Skeletal muscle tissue (tissue), 4 donors: ENCODE results near the gene FBXL7. TPM values are rescaled to one million over a fixed set of nuclear protein-coding genes. Genes with fewer than 3 reads are reported as not detected.

Experiments
- H3K27ac ChIP-seq: one replicate; pipeline ENCODE4 v1.7.0; 2013; ENCODE audit warnings: mild to moderate bottlenecking, low read depth, low read length, inconsistent platforms
- H3K27me3 ChIP-seq, 3 donors: one replicate each; pipeline ENCODE4 v1.7.0; 2013; ENCODE audit warnings: low read length in 3 of 3; ENCODE audit not compliant: control insufficient read depth in 3 of 3, insufficient read depth in 3 of 3
- H3K36me3 ChIP-seq, 3 donors: one replicate each; pipeline ENCODE4 v1.7.0; 2013; ENCODE audit warnings: low read length in 3 of 3; ENCODE audit not compliant: control insufficient read depth in 3 of 3, insufficient read depth in 3 of 3
- H3K4me1 ChIP-seq, 3 donors: one replicate each; pipeline ENCODE4 v1.7.0; 2013; ENCODE audit warnings: low read length in 3 of 3, mild to moderate bottlenecking in 3 of 3; ENCODE audit not compliant: control insufficient read depth in 3 of 3, insufficient read depth in 3 of 3
- H3K4me3 ChIP-seq, 3 donors: one replicate each; pipeline ENCODE4 v1.7.0; 2013; ENCODE audit warnings: low read length in 3 of 3
- H3K9ac ChIP-seq, 3 donors: one replicate each; pipeline ENCODE4 v1.7.0; 2013; ENCODE audit warnings: low read length in 3 of 3, mild to moderate bottlenecking in 3 of 3, moderate library complexity in 2 of 3, low read depth in 1 of 3
- H3K9me3 ChIP-seq, 3 donors: one replicate each; pipeline ENCODE4 v1.7.0; 2013; ENCODE audit warnings: low read length in 3 of 3; ENCODE audit not compliant: control insufficient read depth in 3 of 3
- total RNA-seq: library from RNA; depleted of rRNA; stranded (reverse); fragments of >200 nt; gene quantifications from one replicate; pipeline ENCODE4 v1.2.3, GENCODE V29; 2014
- donor health status: Osteomylitis.

FBXL7 gene
- total RNA-seq, 1 donor from 2014 or later: 3.7 TPM

DNA sequence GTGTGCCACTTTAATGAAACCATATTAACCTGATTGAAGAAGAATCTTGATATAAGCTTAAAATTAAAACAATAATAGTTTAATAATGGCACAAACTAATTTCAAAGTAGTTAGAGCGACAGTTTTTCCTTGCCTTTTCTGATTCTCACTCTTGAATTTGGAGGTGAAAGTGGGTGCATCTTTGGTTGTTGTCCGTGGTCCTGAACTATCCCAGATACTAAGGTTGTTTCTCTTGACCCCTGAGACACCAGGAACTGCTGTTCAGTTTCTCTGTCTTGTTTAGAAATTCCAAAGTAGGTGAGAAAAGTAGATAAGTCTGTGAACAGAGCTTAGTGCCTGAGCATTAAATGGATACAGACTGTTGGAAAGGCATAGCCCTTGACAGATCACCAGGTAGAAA lies 274.7 kb downstream of the FBXL7 start:
- H3K27ac ChIP-seq: no peak overlapping the region
- H3K9ac ChIP-seq: no peak overlapping the region
- H3K9me3 ChIP-seq: no peaks in the 10 kb centered on the region
- H3K27me3 ChIP-seq: no peaks in the 10 kb centered on the region
- no peak overlapping the region for H3K4me3 ChIP-seq
- H3K36me3 ChIP-seq: no peaks in the 10 kb centered on the region
- H3K4me1 ChIP-seq: no peaks in the 10 kb centered on the region

GRCh38 chr5:15776346-15776745 lies 276.4 kb downstream of the FBXL7 start:
- no peak overlapping the region for H3K9ac ChIP-seq
- no peaks in the 10 kb centered on the region for H3K36me3 ChIP-seq
- H3K9me3 ChIP-seq: no peaks in the 10 kb centered on the region
- H3K27me3 ChIP-seq: no peaks in the 10 kb centered on the region
- H3K27ac ChIP-seq: no peak overlapping the region
- no peak overlapping the region for H3K4me3 ChIP-seq
- no peaks in the 10 kb centered on the region for H3K4me1 ChIP-seq

DNA sequence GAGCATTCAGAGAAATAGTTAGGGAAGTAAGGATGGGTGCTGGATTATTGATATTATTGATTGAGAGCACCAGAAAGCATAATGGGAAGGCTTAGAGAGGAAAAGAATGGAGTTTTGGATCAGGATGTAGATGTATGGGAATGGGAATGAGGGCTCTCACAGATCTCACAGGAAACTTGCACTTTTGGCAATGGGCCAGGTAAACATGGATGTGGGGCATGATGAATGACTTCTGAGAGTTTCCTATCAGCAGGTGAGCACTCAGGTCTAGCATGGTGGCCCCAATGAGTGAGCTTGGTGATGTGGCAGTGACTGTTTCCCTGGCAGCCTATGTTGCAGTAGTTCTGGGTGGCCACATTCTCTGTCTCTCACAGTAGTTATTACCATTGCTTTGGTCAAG lies 283.8 kb downstream of the FBXL7 start:
- H3K4me1 ChIP-seq: peaks cover 0 to 3% (median 2%) of the 10 kb centered on the region in 3 donors
- no peak overlapping the region for H3K27ac ChIP-seq
- no peak overlapping the region for H3K4me3 ChIP-seq
- no peaks in the 10 kb centered on the region for H3K36me3 ChIP-seq
- H3K9ac ChIP-seq: no peak overlapping the region
- no peaks in the 10 kb centered on the region for H3K9me3 ChIP-seq
- no peaks in the 10 kb centered on the region for H3K27me3 ChIP-seq

DNA sequence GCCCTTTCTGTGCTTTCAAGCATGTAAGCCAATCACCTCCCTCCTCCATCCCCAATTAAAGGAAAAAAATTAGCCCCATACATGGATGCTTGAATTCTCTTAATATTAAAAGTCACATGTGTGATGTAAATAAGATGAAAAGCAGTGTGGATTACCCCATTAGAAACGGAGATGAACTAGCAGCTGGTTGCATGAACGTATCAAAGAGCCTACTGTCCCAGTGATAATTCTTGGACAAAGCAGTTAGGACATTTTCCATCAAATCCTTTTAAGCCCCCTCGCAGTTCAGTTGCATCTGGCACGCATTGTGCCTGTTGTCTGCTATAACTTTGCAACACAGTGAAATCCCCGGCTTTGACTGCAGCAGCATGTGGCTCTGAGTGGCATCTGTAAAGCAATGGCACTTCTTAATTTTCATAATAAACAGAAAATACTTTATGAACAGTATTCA lies 285.6 kb downstream of the FBXL7 start:
- Histone ChIP-seq H3K9me3 (no peaks in the 10 kb centered on the region), H3K36me3 (no peaks in the 10 kb centered on the region), H3K4me1 (peaks cover 0 to 3% (median 2%) of the 10 kb centered on the region in 3 donors), H3K4me3 (no peak overlapping the region), H3K27me3 (no peaks in the 10 kb centered on the region), H3K9ac (no peak overlapping the region), H3K27ac (no peak overlapping the region)

DNA sequence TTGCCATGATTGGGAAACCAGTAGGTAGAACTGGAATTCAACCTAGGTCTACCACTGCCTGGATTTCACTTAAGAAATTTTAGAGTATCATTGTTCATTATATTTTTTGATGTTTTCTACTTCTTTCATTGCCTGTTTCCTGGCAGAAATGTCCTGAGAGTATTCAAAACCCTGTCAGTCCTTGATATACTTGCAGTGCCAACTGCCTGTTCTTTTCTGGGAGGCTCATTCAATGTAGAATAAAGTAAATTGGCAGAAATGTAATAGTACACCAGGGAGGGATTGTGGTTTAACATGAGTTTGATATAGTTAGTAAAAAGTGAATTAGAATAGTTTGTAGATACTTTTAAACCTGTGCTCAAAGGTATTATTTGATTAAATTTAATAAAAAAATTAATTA lies 286.3 kb downstream of the FBXL7 start:
- Histone ChIP-seq H3K9ac (no peak overlapping the region), H3K27me3 (no peaks in the 10 kb centered on the region), H3K4me1 (peaks cover 0 to 3% (median 2%) of the 10 kb centered on the region in 3 donors), H3K27ac (no peak overlapping the region), H3K9me3 (no peaks in the 10 kb centered on the region), H3K36me3 (no peaks in the 10 kb centered on the region), H3K4me3 (no peak overlapping the region)

DNA sequence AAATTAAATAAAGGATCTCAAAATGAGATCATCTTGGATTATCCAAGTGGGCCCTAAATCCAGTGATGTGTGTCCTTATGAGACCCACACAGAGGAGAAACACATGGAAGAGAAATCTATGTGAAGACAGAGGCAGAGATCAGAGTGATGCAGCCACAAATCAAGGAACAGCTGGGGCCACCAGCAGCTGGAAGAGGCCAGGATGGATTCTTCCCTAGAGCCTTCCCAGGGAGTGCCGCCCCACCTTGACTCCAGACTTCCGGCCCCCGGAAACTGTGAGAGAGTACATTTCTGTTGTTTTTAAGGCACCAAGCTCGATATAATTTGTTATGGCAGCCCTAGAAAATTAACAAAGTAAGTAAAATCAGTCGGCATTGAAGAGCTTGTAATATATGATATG lies 286.9 kb downstream of the FBXL7 start:
- H3K36me3 ChIP-seq: no peaks in the 10 kb centered on the region
- no peaks in the 10 kb centered on the region for H3K9me3 ChIP-seq
- no peaks in the 10 kb centered on the region for H3K27me3 ChIP-seq
- no peak overlapping the region for H3K9ac ChIP-seq
- no peak overlapping the region for H3K4me3 ChIP-seq
- no peak overlapping the region for H3K27ac ChIP-seq
- H3K4me1 ChIP-seq: peaks cover 0 to 3% (median 2%) of the 10 kb centered on the region in 3 donors

GRCh38 chr5:15787681-15788080 lies 287.7 kb downstream of the FBXL7 start:
- no peak overlapping the region for H3K9ac ChIP-seq
- peaks cover 0 to 3% (median 2%) of the 10 kb centered on the region in 3 donors for H3K4me1 ChIP-seq
- H3K4me3 ChIP-seq: no peak overlapping the region
- H3K27ac ChIP-seq: no peak overlapping the region
- no peaks in the 10 kb centered on the region for H3K27me3 ChIP-seq
- H3K9me3 ChIP-seq: no peaks in the 10 kb centered on the region
- no peaks in the 10 kb centered on the region for H3K36me3 ChIP-seq

DNA sequence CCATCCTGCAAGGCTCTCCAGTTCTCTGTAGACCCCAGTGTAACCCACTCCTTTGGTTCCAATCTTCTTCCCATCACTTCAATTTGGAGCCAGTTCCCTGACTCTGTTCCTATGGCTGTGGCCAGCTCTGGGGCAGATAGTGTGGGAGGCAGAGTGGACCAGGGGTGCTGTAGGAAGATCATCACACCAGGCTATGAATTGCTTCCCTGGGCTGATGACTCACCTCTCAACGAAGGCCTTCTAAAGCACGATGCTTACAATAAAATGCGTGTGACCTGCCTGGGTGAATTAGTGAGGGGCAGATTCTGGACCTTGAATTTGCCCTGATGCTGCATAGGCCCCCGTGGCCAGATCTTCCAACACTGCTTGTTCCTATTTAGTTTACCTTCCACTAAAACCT lies 289.7 kb downstream of the FBXL7 start:
- Histone ChIP-seq H3K4me3 (no peak overlapping the region), H3K27ac (no peak overlapping the region), H3K27me3 (no peaks in the 10 kb centered on the region), H3K9ac (no peak overlapping the region), H3K9me3 (no peaks in the 10 kb centered on the region), H3K4me1 (peaks cover 2 to 4% (median 3%) of the 10 kb centered on the region in 3 donors), H3K36me3 (no peaks in the 10 kb centered on the region)

DNA sequence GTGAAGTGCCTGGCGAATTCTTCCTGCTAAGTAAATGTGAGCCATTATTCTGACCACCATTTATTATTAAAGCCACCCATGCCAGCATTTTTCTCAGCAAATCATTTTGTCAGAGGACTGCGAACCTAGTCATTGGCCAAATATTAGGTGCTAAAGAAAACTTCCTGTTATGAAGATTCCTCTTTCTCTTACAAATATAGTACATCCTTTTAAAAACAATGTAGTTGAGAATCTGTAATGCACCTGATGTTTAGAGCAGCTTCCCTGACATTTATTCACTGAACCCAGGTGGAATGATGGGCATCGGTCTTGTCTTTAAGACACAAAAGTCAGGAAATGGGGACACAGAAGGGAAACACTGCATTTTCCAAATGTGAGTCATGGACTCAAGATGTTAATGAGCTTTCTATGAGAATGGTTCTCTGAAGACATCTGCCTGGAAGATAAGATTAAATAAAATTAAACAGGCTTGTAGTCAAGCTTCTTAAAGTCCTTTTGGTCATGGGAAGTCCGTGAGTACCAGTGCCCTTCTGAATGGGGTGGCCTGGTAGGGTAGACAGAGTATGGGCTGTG lies 290.6 kb downstream of the FBXL7 start:
- Histone ChIP-seq H3K27me3 (no peaks in the 10 kb centered on the region), H3K9me3 (no peaks in the 10 kb centered on the region), H3K4me1 (peaks cover 2 to 4% (median 3%) of the 10 kb centered on the region in 3 donors), H3K4me3 (no peak overlapping the region), H3K9ac (no peak overlapping the region), H3K36me3 (no peaks in the 10 kb centered on the region), H3K27ac (no peak overlapping the region)

DNA sequence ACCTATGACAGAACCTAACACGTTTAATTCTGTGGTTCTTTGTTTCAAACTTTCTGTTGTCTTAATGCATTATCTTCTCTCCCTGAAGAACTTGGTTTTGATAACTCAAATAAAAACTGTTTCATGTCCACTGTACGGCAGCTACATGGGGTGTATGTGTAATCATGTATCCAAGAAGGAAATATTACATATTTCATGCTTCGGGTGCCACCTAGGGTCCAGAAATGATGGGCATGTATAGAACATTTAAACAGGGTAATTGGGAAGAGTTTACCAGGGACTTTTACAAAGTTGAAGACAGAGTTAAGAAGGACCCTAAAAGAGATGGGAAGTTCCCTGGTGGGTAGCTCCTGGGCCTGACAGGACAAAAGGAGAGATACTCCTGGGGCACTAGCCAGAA lies 291.3 kb downstream of the FBXL7 start:
- H3K36me3 ChIP-seq: no peaks in the 10 kb centered on the region
- H3K9ac ChIP-seq: no peak overlapping the region
- peaks cover 2 to 4% (median 3%) of the 10 kb centered on the region in 3 donors for H3K4me1 ChIP-seq
- H3K27ac ChIP-seq: no peak overlapping the region
- no peaks in the 10 kb centered on the region for H3K9me3 ChIP-seq
- no peak overlapping the region for H3K4me3 ChIP-seq
- no peaks in the 10 kb centered on the region for H3K27me3 ChIP-seq
